HCT116 (cell line): Measurements from ENCODE around the gene XPNPEP2.

Experiments used
- EZH2 ChIP-seq: fragments of 200-600 bp; sonication (generic); IDR thresholded peaks from 2 replicates; pipeline ENCODE4 v1.6.1; 2017; ENCODE audit warnings: antibody characterized with exemption, mixed run types
- EZH2phosphoT487 ChIP-seq: fragments of 200-600 bp; IDR thresholded peaks from 2 replicates; pipeline ENCODE4 v1.6.1; 2018; ENCODE audit warnings: antibody characterized with exemption, borderline replicate concordance
- POLR2A ChIP-seq: IDR thresholded peaks from 2 replicates; pipeline ENCODE4 v1.7.0; 2011; ENCODE audit warnings: borderline replicate concordance; ENCODE audit not compliant: insufficient read depth, insufficient read length; ENCODE audit errors: extremely low read depth
- POLR2AphosphoS5 ChIP-seq: IDR thresholded peaks from 2 replicates; pipeline ENCODE4 v1.6.1; 2011; ENCODE audit warnings: mild to moderate bottlenecking, low read depth, low read length, moderate library complexity
- RAD21 ChIP-seq: IDR thresholded peaks from 2 replicates; pipeline ENCODE4 v1.6.1; 2012; ENCODE audit warnings: low read depth, mild to moderate bottlenecking
- TCF7L2 ChIP-seq: IDR thresholded peaks from 2 replicates; pipeline ENCODE4 v1.7.0; 2011; ENCODE audit warnings: borderline replicate concordance, inconsistent platforms; ENCODE audit not compliant: insufficient read depth, insufficient read length; ENCODE audit errors: extremely low read depth
- TF ChIP-seq, protein P1 (sequence below), 3 experiments: fragments of 200-600 bp in 1 of 3; sonication (generic) in 1 of 3; IDR thresholded peaks in 2 of 3; conservative IDR thresholded peaks in 1 of 3; 2 replicates each; pipeline ENCODE4 v1.5.1; 2012 to 2017; ENCODE audit warnings: low read depth in 2 of 3, low read length in 2 of 3, antibody characterized with exemption in 1 of 3, borderline replicate concordance in 1 of 3, control low read depth in 1 of 3, mild to moderate bottlenecking in 1 of 3, mixed read lengths in 1 of 3, mixed run types in 1 of 3, moderate library complexity in 1 of 3; ENCODE audit not compliant: insufficient read depth in 1 of 3

DNA sequence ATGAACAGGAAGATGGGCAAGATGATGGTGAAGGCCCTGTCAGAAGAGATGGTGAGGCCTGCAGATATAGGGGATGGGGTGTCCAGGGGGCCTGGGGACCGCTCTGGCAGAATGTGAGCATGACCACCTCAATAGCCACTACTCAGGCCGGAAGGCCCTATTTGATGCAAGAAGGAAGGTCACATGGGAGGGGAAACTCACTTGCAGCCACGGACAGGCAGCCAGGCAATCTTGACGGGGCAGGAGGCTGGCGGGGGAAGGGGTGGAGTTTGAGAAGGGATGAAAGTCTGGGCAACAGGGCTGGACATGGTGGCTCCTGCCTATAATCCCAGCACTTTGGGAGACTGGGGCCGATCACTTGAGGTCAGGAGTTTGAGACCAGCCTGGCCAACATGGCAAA is 49.7 kb downstream of the XPNPEP2 start:
- TF ChIP-seq, protein P1, sequence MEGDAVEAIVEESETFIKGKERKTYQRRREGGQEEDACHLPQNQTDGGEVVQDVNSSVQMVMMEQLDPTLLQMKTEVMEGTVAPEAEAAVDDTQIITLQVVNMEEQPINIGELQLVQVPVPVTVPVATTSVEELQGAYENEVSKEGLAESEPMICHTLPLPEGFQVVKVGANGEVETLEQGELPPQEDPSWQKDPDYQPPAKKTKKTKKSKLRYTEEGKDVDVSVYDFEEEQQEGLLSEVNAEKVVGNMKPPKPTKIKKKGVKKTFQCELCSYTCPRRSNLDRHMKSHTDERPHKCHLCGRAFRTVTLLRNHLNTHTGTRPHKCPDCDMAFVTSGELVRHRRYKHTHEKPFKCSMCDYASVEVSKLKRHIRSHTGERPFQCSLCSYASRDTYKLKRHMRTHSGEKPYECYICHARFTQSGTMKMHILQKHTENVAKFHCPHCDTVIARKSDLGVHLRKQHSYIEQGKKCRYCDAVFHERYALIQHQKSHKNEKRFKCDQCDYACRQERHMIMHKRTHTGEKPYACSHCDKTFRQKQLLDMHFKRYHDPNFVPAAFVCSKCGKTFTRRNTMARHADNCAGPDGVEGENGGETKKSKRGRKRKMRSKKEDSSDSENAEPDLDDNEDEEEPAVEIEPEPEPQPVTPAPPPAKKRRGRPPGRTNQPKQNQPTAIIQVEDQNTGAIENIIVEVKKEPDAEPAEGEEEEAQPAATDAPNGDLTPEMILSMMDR (IDR thresholded peaks at IDR 0.05 in 2 of 3, conservative IDR thresholded peaks at IDR 0.05 in 1 of 3; ENCODE audit: borderline replicate concordance in 1 of 3, insufficient read depth in 1 of 3, low read depth in 2 of 3, low read length in 2 of 3), result no peak
- TF ChIP-seq EZH2 (no peak), RAD21 (no peak), TCF7L2 (no peak), POLR2A (no peak), EZH2phosphoT487 (no peak), POLR2AphosphoS5 (no peak)
